ENCODE measurements around the gene UNC5B. TPM values are rescaled to one million over a fixed set of nuclear protein-coding genes. Genes with fewer than 3 reads are reported as not detected.

UNC5B gene
- total RNA-seq, 1 experiment from 2014 or later, result 22.0 TPM

- peaks cover 26 to 36% of the 10 kb centered on the region in 2 experiments for H3K4me1 ChIP-seq (ENCODE audit: control insufficient read depth in 1 of 2, insufficient read depth in 2 of 2, low read length in 2 of 2)
- no peaks in the 10 kb centered on the region for H3K9me2 ChIP-seq (ENCODE audit: insufficient read depth)
- intact Hi-C loops (cut with micrococcal nuclease), result no loop called here
- H3K9ac ChIP-seq (ENCODE audit: low read length), result no peak overlapping the region
- DNase-seq (ENCODE audit: low read depth, low spot score), result no peak
- no peaks in the 10 kb centered on the region for H3K27me3 ChIP-seq (ENCODE audit: insufficient read depth, low read length)
- peaks cover 13% of the 10 kb centered on the region; the same call in 1 of the 2 replicates for H3K79me2 ChIP-seq (ENCODE audit: insufficient read depth, low read length)
- no peak overlapping the region for H2AFZ ChIP-seq (ENCODE audit: low read depth, low read length, poor library complexity, severe bottlenecking)
- H3K27ac ChIP-seq (ENCODE audit: low read depth, low read length), result no peak overlapping the region
- RAD21 ChIA-PET (ENCODE audit: low non-redundant PET in 1 of 2, low total read pairs in 2 of 2, uncharacterized antibody in 2 of 2, unreplicated experiment in 2 of 2), result no interaction called here
- H3K9me3 ChIP-seq (ENCODE audit: control insufficient read depth in 1 of 2, insufficient read depth in 1 of 2, low read depth in 1 of 2, low read length in 2 of 2), result no peaks in the 10 kb centered on the region
- ATAC-seq, result no peak
- CTCF ChIA-PET, result no interaction called here
- no peaks in the 10 kb centered on the region for H3K36me3 ChIP-seq (ENCODE audit: control insufficient read depth in 1 of 2, insufficient read depth in 2 of 2, low read length in 2 of 2)
- H3K4me2 ChIP-seq (ENCODE audit: low read length), result no peak overlapping the region
- POLR2A ChIA-PET, result interaction anchor here (1.0 kb wide), 1 partner anchor 15 kb away, joined by 3 read pairs; no protein-coding TSS in a partner anchor
- H3K4me3 ChIP-seq (replicated peaks in 1 of 2; ENCODE audit: low read depth in 1 of 2, low read length in 2 of 2), result no peak overlapping the region
- TF ChIP-seq SIN3A (IDR thresholded peaks at IDR 0.05; ENCODE audit: low read depth), result no peak
- TF ChIP-seq ATF3 (IDR thresholded peaks at IDR 0.05), result no peak
- TF ChIP-seq CTCF (IDR thresholded peaks at IDR 0.05 in 2 of 3, conservative IDR thresholded peaks at IDR 0.05 in 1 of 3; ENCODE audit: borderline replicate concordance in 1 of 3, insufficient read depth in 1 of 3, low read depth in 2 of 3, low read length in 2 of 3), result no peak
- no peak for TF ChIP-seq ELF1 (IDR thresholded peaks at IDR 0.05; ENCODE audit: borderline replicate concordance, low read depth)
- TF ChIP-seq ZNF274 (IDR thresholded peaks at IDR 0.05; ENCODE audit: low read depth, low read length), result no peak
- TF ChIP-seq, protein P1, sequence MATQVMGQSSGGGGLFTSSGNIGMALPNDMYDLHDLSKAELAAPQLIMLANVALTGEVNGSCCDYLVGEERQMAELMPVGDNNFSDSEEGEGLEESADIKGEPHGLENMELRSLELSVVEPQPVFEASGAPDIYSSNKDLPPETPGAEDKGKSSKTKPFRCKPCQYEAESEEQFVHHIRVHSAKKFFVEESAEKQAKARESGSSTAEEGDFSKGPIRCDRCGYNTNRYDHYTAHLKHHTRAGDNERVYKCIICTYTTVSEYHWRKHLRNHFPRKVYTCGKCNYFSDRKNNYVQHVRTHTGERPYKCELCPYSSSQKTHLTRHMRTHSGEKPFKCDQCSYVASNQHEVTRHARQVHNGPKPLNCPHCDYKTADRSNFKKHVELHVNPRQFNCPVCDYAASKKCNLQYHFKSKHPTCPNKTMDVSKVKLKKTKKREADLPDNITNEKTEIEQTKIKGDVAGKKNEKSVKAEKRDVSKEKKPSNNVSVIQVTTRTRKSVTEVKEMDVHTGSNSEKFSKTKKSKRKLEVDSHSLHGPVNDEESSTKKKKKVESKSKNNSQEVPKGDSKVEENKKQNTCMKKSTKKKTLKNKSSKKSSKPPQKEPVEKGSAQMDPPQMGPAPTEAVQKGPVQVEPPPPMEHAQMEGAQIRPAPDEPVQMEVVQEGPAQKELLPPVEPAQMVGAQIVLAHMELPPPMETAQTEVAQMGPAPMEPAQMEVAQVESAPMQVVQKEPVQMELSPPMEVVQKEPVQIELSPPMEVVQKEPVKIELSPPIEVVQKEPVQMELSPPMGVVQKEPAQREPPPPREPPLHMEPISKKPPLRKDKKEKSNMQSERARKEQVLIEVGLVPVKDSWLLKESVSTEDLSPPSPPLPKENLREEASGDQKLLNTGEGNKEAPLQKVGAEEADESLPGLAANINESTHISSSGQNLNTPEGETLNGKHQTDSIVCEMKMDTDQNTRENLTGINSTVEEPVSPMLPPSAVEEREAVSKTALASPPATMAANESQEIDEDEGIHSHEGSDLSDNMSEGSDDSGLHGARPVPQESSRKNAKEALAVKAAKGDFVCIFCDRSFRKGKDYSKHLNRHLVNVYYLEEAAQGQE (IDR thresholded peaks at IDR 0.05; ENCODE audit: low read depth), result no peak
- TF ChIP-seq ZFX (IDR thresholded peaks at IDR 0.05), result no peak
- BruUV-seq (replicated peaks), result no TSS peak
- no peaks in the 10 kb centered on the region for H4K20me1 ChIP-seq (ENCODE audit: insufficient read depth)
These were observed 8.5 kb downstream of the UNC5B start for GRCh38 chr10:71220689-71221540.

Measured in HCT116 (cell line).